ENCODE measurements around the gene TMEM240.
"Not testable (repeated sequence)": the region's sequence is repeated elsewhere in the genome, so short reads cannot be mapped to it uniquely, and the experiment has no call there.

- TF ChIP-seq CTCF, POLR2A (IDR thresholded peaks at IDR 0.05): not testable (repeated sequence)
Measured at GRCh38 chr1:1526476-1526875, 13.9 kb downstream of the TMEM240 start.

All from adrenal gland (tissue), 5 donors.